HG03280 (cell line): Measurements from ENCODE around the gene SLC6A4.
"Not testable (repeated sequence)": the region's sequence is repeated elsewhere in the genome, so short reads cannot be mapped to it uniquely, and the experiment has no call there.

ENCODE experiments used
- ATAC-seq: cut with Tn5 transposase; IDR thresholded peaks from one replicate; pipeline ENCODE4 v1.9.1; 2021; ENCODE audit warnings: mild to moderate bottlenecking, moderate library complexity; ENCODE audit not compliant: unreplicated experiment

SLC6A4 gene

GRCh38 chr17:30220414-30220813, 15.1 kb downstream of the SLC6A4 start:
- ATAC-seq = no peak

GRCh38 chr17:30219833-30220232, 15.7 kb downstream of the SLC6A4 start:
- no peak for ATAC-seq

GRCh38 chr17:30219315-30219714, 16.2 kb downstream of the SLC6A4 start:
- ATAC-seq = no peak

- ATAC-seq = no peak
Observed at GRCh38 chr17:30218799-30219198, 16.7 kb downstream of the SLC6A4 start.

GRCh38 chr17:30217746-30218245, 17.7 kb downstream of the SLC6A4 start:
- ATAC-seq = no peak

- ATAC-seq = no peak
Observed at GRCh38 chr17:30217054-30217453, 18.4 kb downstream of the SLC6A4 start.

GRCh38 chr17:30212750-30213149, 22.7 kb downstream of the SLC6A4 start:
- peak; percentile 64 for ATAC-seq

GRCh38 chr17:30211371-30211770, 24.1 kb downstream of the SLC6A4 start:
- no peak for ATAC-seq

GRCh38 chr17:30210901-30211300, 24.6 kb downstream of the SLC6A4 start:
- ATAC-seq = no peak

- ATAC-seq = no peak
Observed at GRCh38 chr17:30210366-30210765, 25.1 kb downstream of the SLC6A4 start.

- no peak for ATAC-seq
Observed at GRCh38 chr17:30209930-30210329, 25.6 kb downstream of the SLC6A4 start.

GRCh38 chr17:30208214-30208613, 27.3 kb downstream of the SLC6A4 start:
- ATAC-seq = no peak

- ATAC-seq = no peak
Observed at GRCh38 chr17:30207655-30208054, 27.8 kb downstream of the SLC6A4 start.

- ATAC-seq = no peak
Observed at GRCh38 chr17:30203471-30203981, 32.0 kb downstream of the SLC6A4 start.

GRCh38 chr17:30200656-30201055, 34.8 kb downstream of the SLC6A4 start:
- not testable (repeated sequence) for ATAC-seq

GRCh38 chr17:30200106-30200505, 35.4 kb downstream of the SLC6A4 start:
- no peak for ATAC-seq

GRCh38 chr17:30199600-30199999, 35.9 kb downstream of the SLC6A4 start:
- no peak for ATAC-seq

GRCh38 chr17:30197416-30197815, 38.1 kb downstream of the SLC6A4 start:
- no peak for ATAC-seq

GRCh38 chr17:30196504-30196903, 39.0 kb downstream of the SLC6A4 start:
- no peak for ATAC-seq

GRCh38 chr17:30191072-30191471, 44.4 kb downstream of the SLC6A4 start:
- ATAC-seq = no peak

- no peak for ATAC-seq
Observed at GRCh38 chr17:30188211-30188939, 47.1 kb downstream of the SLC6A4 start.

- ATAC-seq = no peak
Observed at GRCh38 chr17:30187573-30187972, 47.9 kb downstream of the SLC6A4 start.

GRCh38 chr17:30186761-30187160, 48.7 kb downstream of the SLC6A4 start:
- no peak for ATAC-seq
